Panc1 (cell line): Measurements from ENCODE around the gene GEMIN4.
"Not testable (repeated sequence)": the region's sequence is repeated elsewhere in the genome, so short reads cannot be mapped to it uniquely, and the experiment has no call there.

Experiments
- POLR2AphosphoS5 ChIP-seq: IDR thresholded peaks from 2 replicates; pipeline ENCODE4 v1.6.1; 2012; ENCODE audit warnings: mild to moderate bottlenecking, low read depth, low read length, moderate library complexity
- TF ChIP-seq, protein P1 (sequence below): fragments of 450-650 bp; IDR thresholded peaks from 2 replicates; pipeline ENCODE4 v1.5.1; 2017; ENCODE audit warnings: mild to moderate bottlenecking
- TF ChIP-seq, protein P2 (sequence below), 2 experiments: IDR thresholded peaks; 2 replicates each; pipeline ENCODE4 v1.6.1; 2011 to 2012; ENCODE audit warnings: low read depth in 2 of 2, control low read depth in 1 of 2, low read length in 1 of 2, mild to moderate bottlenecking in 1 of 2, moderate library complexity in 1 of 2; ENCODE audit not compliant: insufficient read depth in 1 of 2

DNA sequence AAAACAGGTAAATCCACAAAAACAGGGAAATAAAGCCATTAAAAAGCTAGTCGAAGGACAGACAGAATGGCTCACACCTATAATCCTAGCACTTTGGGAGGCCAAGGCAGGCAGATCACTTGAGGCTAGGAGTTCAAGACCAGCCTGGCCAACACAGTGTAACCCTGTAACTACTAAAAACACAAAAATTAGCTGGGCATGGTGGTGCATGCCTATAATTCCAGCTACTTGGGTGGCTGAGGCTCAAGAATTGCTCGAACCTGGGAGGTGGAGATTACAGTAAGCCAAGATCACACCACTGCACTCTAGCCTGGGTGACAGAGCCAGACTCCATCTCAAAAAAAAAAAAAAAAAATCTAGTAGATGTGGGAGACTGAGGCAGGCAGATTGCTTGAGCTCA lies 54.0 kb downstream of the GEMIN4 start:
- TF ChIP-seq, protein P1, sequence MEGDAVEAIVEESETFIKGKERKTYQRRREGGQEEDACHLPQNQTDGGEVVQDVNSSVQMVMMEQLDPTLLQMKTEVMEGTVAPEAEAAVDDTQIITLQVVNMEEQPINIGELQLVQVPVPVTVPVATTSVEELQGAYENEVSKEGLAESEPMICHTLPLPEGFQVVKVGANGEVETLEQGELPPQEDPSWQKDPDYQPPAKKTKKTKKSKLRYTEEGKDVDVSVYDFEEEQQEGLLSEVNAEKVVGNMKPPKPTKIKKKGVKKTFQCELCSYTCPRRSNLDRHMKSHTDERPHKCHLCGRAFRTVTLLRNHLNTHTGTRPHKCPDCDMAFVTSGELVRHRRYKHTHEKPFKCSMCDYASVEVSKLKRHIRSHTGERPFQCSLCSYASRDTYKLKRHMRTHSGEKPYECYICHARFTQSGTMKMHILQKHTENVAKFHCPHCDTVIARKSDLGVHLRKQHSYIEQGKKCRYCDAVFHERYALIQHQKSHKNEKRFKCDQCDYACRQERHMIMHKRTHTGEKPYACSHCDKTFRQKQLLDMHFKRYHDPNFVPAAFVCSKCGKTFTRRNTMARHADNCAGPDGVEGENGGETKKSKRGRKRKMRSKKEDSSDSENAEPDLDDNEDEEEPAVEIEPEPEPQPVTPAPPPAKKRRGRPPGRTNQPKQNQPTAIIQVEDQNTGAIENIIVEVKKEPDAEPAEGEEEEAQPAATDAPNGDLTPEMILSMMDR: not testable (repeated sequence)
- TF ChIP-seq, protein P2, sequence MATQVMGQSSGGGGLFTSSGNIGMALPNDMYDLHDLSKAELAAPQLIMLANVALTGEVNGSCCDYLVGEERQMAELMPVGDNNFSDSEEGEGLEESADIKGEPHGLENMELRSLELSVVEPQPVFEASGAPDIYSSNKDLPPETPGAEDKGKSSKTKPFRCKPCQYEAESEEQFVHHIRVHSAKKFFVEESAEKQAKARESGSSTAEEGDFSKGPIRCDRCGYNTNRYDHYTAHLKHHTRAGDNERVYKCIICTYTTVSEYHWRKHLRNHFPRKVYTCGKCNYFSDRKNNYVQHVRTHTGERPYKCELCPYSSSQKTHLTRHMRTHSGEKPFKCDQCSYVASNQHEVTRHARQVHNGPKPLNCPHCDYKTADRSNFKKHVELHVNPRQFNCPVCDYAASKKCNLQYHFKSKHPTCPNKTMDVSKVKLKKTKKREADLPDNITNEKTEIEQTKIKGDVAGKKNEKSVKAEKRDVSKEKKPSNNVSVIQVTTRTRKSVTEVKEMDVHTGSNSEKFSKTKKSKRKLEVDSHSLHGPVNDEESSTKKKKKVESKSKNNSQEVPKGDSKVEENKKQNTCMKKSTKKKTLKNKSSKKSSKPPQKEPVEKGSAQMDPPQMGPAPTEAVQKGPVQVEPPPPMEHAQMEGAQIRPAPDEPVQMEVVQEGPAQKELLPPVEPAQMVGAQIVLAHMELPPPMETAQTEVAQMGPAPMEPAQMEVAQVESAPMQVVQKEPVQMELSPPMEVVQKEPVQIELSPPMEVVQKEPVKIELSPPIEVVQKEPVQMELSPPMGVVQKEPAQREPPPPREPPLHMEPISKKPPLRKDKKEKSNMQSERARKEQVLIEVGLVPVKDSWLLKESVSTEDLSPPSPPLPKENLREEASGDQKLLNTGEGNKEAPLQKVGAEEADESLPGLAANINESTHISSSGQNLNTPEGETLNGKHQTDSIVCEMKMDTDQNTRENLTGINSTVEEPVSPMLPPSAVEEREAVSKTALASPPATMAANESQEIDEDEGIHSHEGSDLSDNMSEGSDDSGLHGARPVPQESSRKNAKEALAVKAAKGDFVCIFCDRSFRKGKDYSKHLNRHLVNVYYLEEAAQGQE (IDR thresholded peaks at IDR 0.05; ENCODE audit: insufficient read depth in 1 of 2, low read depth in 2 of 2, low read length in 1 of 2): not testable (repeated sequence)
- not testable (repeated sequence) for TF ChIP-seq POLR2AphosphoS5
